ENCODE measurements around the gene TOP3B. TPM values are rescaled to one million over a fixed set of nuclear protein-coding genes. Genes with fewer than 3 reads are reported as not detected.

Gene TOP3B
- total RNA-seq, 1 donor from 2014 or later: 63.3 TPM

- H3K27ac Mint-ChIP-seq: no peak overlapping the region
Observed at GRCh38 chr22:21921729-21922128, 60.9 kb downstream of the TOP3B start.

GRCh38 chr22:21921184-21921721, 61.3 kb downstream of the TOP3B start:
- Mint-ChIP-seq H3K36me3 (peaks cover 3% of the 10 kb centered on the region), H3K27me3 (ENCODE audit: low read depth) (no peaks in the 10 kb centered on the region), H3K9me3 (no peaks in the 10 kb centered on the region), H3K27ac (no peak overlapping the region), H3K4me3 (no peak overlapping the region), H3K4me1 (peaks cover 14% of the 10 kb centered on the region)
- no peak for TF ChIP-seq CTCF (IDR thresholded peaks at IDR 0.05; ENCODE audit: unreplicated experiment)
- DNase-seq (ENCODE audit: low spot score in 2 of 2, unreplicated experiment in 2 of 2): no peak

More at GRCh38 chr22:21921729-21922128, 60.9 kb downstream of the TOP3B start:
- Mint-ChIP-seq H3K36me3 (peaks cover 3% of the 10 kb centered on the region), H3K27me3 (ENCODE audit: low read depth) (no peaks in the 10 kb centered on the region), H3K9me3 (no peaks in the 10 kb centered on the region), H3K4me1 (peaks cover 12% of the 10 kb centered on the region), H3K4me3 (no peak overlapping the region)
- TF ChIP-seq CTCF (IDR thresholded peaks at IDR 0.05; ENCODE audit: unreplicated experiment): no peak
- DNase-seq (ENCODE audit: low spot score in 2 of 2, unreplicated experiment in 2 of 2): no peak

GRCh38 chr22:21920341-21921183, 62.0 kb downstream of the TOP3B start:
- no peak for DNase-seq (ENCODE audit: low spot score in 2 of 2, unreplicated experiment in 2 of 2)
- Mint-ChIP-seq H3K27me3 (ENCODE audit: low read depth) (no peaks in the 10 kb centered on the region), H3K9me3 (no peaks in the 10 kb centered on the region), H3K27ac (no peak overlapping the region), H3K4me3 (no peak overlapping the region), H3K36me3 (peaks cover 3% of the 10 kb centered on the region), H3K4me1 (peaks cover 12% of the 10 kb centered on the region)
- no peak for TF ChIP-seq CTCF (IDR thresholded peaks at IDR 0.05; ENCODE audit: unreplicated experiment)

GRCh38 chr22:21919526-21920307, 62.9 kb downstream of the TOP3B start:
- no peaks in the 10 kb centered on the region for H3K27me3 Mint-ChIP-seq (ENCODE audit: low read depth)
- H3K4me1 Mint-ChIP-seq: peaks cover 10% of the 10 kb centered on the region
- no peak overlapping the region for H3K27ac Mint-ChIP-seq
- no peak for DNase-seq (ENCODE audit: low spot score in 2 of 2, unreplicated experiment in 2 of 2)
- H3K4me3 Mint-ChIP-seq: no peak overlapping the region
- TF ChIP-seq CTCF (IDR thresholded peaks at IDR 0.05; ENCODE audit: unreplicated experiment): no peak
- peaks cover 3% of the 10 kb centered on the region for H3K36me3 Mint-ChIP-seq
- H3K9me3 Mint-ChIP-seq: no peaks in the 10 kb centered on the region

GRCh38 chr22:21918466-21919185, 64.0 kb downstream of the TOP3B start:
- H3K36me3 Mint-ChIP-seq: peaks cover 3% of the 10 kb centered on the region
- TF ChIP-seq CTCF (IDR thresholded peaks at IDR 0.05; ENCODE audit: unreplicated experiment): no peak
- H3K27me3 Mint-ChIP-seq (ENCODE audit: low read depth): no peaks in the 10 kb centered on the region
- H3K4me3 Mint-ChIP-seq: no peak overlapping the region
- H3K27ac Mint-ChIP-seq: no peak overlapping the region
- DNase-seq (ENCODE audit: low spot score in 2 of 2, unreplicated experiment in 2 of 2): no peak
- H3K4me1 Mint-ChIP-seq: peaks cover 10% of the 10 kb centered on the region
- H3K9me3 Mint-ChIP-seq: no peaks in the 10 kb centered on the region
